ENCODE data around the gene UGDH.

Gene UGDH

DNA sequence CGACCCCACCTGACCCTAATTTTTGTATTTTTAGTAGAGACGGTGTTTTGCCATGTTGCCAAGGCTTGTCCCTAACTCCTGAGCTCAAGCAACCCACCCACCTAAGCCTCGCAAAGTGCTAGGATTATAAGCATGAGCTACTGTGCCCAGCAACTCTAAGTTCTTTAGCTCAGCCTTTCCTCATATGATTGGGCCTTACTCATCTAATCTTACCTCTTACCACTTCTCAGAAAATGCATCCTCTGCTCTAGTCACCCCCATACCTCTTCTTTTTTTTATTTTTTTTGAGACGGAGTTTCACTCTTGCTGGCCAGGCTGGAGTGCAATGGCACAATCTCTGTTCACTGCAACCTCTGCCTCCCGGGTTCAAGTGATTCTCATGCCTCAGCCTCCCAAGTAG lies 35.6 kb upstream of the UGDH start:
- no peak overlapping the region for H3K4me2 ChIP-seq (ENCODE audit: low read length, poor library complexity, severe bottlenecking)
- H3K79me1 ChIP-seq (replicated peaks; ENCODE audit: low read length, poor library complexity, severe bottlenecking) = peaks cover 5% of the 10 kb centered on the region
- H3K4me1 ChIP-seq (ENCODE audit: control insufficient read depth, insufficient read depth, low read depth, low read length) = no peaks in the 10 kb centered on the region
- no peak overlapping the region for H4K8ac ChIP-seq (ENCODE audit: low read length)
- H2BK120ac ChIP-seq (ENCODE audit: low read depth, low read length) = no peak overlapping the region
- 95% methylated on average over 5 of the region's 5 CpGs for WGBS
- no peak overlapping the region for H2AFZ ChIP-seq (ENCODE audit: low read depth, low read length)
- no peak overlapping the region for H3K18ac ChIP-seq (ENCODE audit: low read depth in 1 of 2, low read length in 2 of 2)
- no peak overlapping the region for H2BK15ac ChIP-seq (ENCODE audit: low read depth, poor library complexity, severe bottlenecking)
- H3K23ac ChIP-seq (ENCODE audit: low read length in 2 of 2) = no peak overlapping the region
- peaks cover 8 to 44% of the 10 kb centered on the region in 2 experiments for H3K36me3 ChIP-seq (ENCODE audit: control insufficient read depth in 1 of 2, insufficient read depth in 2 of 2, low read depth in 1 of 2, low read length in 2 of 2)
- no peak for DNase-seq
- H3K27me3 ChIP-seq (ENCODE audit: control insufficient read depth in 1 of 2, insufficient read depth in 1 of 2, low read length in 2 of 2) = no peaks in the 10 kb centered on the region
- H3K14ac ChIP-seq (ENCODE audit: low read length in 2 of 2) = no peak overlapping the region
- no peak overlapping the region for H2BK12ac ChIP-seq (ENCODE audit: low read length in 2 of 2)
- H3K4me3 ChIP-seq (ENCODE audit: insufficient read depth in 1 of 2, low read depth in 1 of 2, low read length in 2 of 2) = no peak overlapping the region
- H3K9me3 ChIP-seq (ENCODE audit: control insufficient read depth, low read length) = no peaks in the 10 kb centered on the region
- H2AK5ac ChIP-seq (ENCODE audit: low read length, severe bottlenecking) = no peak overlapping the region
- H3K4ac ChIP-seq (ENCODE audit: low read depth in 1 of 2, low read length in 2 of 2) = no peak overlapping the region
- no peak overlapping the region for H2BK5ac ChIP-seq (ENCODE audit: low read depth, low read length, poor library complexity, severe bottlenecking)
- H4K91ac ChIP-seq (ENCODE audit: low read length) = no peak overlapping the region
- H3K9ac ChIP-seq (ENCODE audit: low read length) = no peak overlapping the region
- no peak overlapping the region for H3K27ac ChIP-seq (ENCODE audit: low read length, poor library complexity, severe bottlenecking)

DNA sequence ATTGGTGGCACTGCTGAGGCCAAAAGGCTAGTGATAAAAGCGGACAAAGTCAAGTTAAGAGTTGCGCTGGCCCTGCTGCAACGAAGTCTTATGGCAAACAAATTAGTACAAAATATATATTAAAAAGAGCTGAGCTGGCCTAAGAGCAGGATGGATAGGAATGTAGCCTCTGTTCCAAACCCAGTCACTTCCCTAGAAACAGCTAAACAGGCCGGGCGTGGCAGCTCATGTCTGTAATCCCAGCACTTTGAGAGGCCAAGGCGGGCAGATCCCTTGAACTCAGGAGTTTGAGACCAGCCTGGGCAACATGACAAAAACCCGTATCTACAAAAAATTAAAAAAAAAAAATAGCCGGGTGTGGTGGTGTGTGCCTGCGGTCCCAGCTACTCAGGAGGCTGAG lies 32.4 kb upstream of the UGDH start:
- Histone ChIP-seq H3K14ac (ENCODE audit: low read length in 2 of 2) (no peak overlapping the region), H2BK12ac (ENCODE audit: low read length in 2 of 2) (no peak overlapping the region), H2AFZ (ENCODE audit: low read depth, low read length) (no peak overlapping the region), H4K8ac (ENCODE audit: low read length) (no peak overlapping the region), H2BK15ac (ENCODE audit: low read depth, poor library complexity, severe bottlenecking) (no peak overlapping the region), H3K4ac (ENCODE audit: low read depth in 1 of 2, low read length in 2 of 2) (no peak overlapping the region), H3K9me3 (ENCODE audit: control insufficient read depth, low read length) (no peaks in the 10 kb centered on the region), H3K4me2 (ENCODE audit: low read length, poor library complexity, severe bottlenecking) (no peak overlapping the region), H3K36me3 (ENCODE audit: control insufficient read depth in 1 of 2, insufficient read depth in 2 of 2, low read depth in 1 of 2, low read length in 2 of 2) (peaks cover 4 to 55% of the 10 kb centered on the region in 2 experiments), H2BK5ac (ENCODE audit: low read depth, low read length, poor library complexity, severe bottlenecking) (no peak overlapping the region), H3K9ac (ENCODE audit: low read length) (no peak overlapping the region), H3K4me3 (ENCODE audit: insufficient read depth in 1 of 2, low read depth in 1 of 2, low read length in 2 of 2) (no peak overlapping the region), H2AK5ac (ENCODE audit: low read length, severe bottlenecking) (no peak overlapping the region), H3K27ac (ENCODE audit: low read length, poor library complexity, severe bottlenecking) (no peak overlapping the region), H3K4me1 (ENCODE audit: control insufficient read depth, insufficient read depth, low read depth, low read length) (no peaks in the 10 kb centered on the region), H4K91ac (ENCODE audit: low read length) (no peak overlapping the region), H3K79me1 (replicated peaks; ENCODE audit: low read length, poor library complexity, severe bottlenecking) (peaks cover 5% of the 10 kb centered on the region), H2BK120ac (ENCODE audit: low read depth, low read length) (peak overlapping the region; percentile 34), H3K18ac (ENCODE audit: low read depth in 1 of 2, low read length in 2 of 2) (peak overlapping the region in 1 of 2 experiments; percentile 54), H3K23ac (ENCODE audit: low read length in 2 of 2) (no peak overlapping the region), H3K27me3 (ENCODE audit: control insufficient read depth in 1 of 2, insufficient read depth in 1 of 2, low read length in 2 of 2) (no peaks in the 10 kb centered on the region)
- 98% methylated on average over 5 of the region's 9 CpGs for WGBS
- no peak for DNase-seq

DNA sequence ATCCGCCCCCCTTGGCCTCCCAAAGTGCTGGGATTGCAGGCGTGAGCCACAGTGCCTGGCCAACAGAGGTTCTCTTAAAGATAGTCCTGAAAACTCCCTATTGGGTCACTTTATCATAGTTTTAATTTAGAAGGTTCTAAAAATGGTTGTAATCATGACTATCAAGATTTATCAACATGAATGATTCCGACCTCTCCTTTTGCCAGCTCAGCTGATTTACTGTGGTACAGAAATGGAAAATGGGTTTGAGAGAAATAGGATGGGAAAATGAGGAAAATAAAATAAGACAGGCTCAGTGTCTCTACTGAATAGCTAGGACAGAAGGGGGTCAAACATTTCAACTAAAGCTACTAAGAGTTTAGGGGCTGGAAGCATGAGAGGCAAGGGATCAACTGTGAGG lies 28.2 kb upstream of the UGDH start:
- Histone ChIP-seq H2AK5ac (ENCODE audit: low read length, severe bottlenecking) (no peak overlapping the region), H3K4me3 (ENCODE audit: insufficient read depth in 1 of 2, low read depth in 1 of 2, low read length in 2 of 2) (no peak overlapping the region), H3K36me3 (ENCODE audit: control insufficient read depth in 1 of 2, insufficient read depth in 2 of 2, low read depth in 1 of 2, low read length in 2 of 2) (peaks cover 7 to 71% of the 10 kb centered on the region in 2 experiments), H2BK15ac (ENCODE audit: low read depth, poor library complexity, severe bottlenecking) (no peak overlapping the region), H2BK5ac (ENCODE audit: low read depth, low read length, poor library complexity, severe bottlenecking) (no peak overlapping the region), H3K9ac (ENCODE audit: low read length) (no peak overlapping the region), H3K23ac (ENCODE audit: low read length in 2 of 2) (no peak overlapping the region), H4K91ac (ENCODE audit: low read length) (no peak overlapping the region), H3K27me3 (ENCODE audit: control insufficient read depth in 1 of 2, insufficient read depth in 1 of 2, low read length in 2 of 2) (no peaks in the 10 kb centered on the region), H3K27ac (ENCODE audit: low read length, poor library complexity, severe bottlenecking) (no peak overlapping the region), H2BK120ac (ENCODE audit: low read depth, low read length) (no peak overlapping the region), H3K4me1 (ENCODE audit: control insufficient read depth, insufficient read depth, low read depth, low read length) (no peaks in the 10 kb centered on the region), H3K4ac (ENCODE audit: low read depth in 1 of 2, low read length in 2 of 2) (no peak overlapping the region), H3K9me3 (ENCODE audit: control insufficient read depth, low read length) (no peaks in the 10 kb centered on the region), H3K4me2 (ENCODE audit: low read length, poor library complexity, severe bottlenecking) (no peak overlapping the region), H4K8ac (ENCODE audit: low read length) (no peak overlapping the region), H2BK12ac (ENCODE audit: low read length in 2 of 2) (no peak overlapping the region), H2AFZ (ENCODE audit: low read depth, low read length) (no peak overlapping the region), H3K14ac (ENCODE audit: low read length in 2 of 2) (no peak overlapping the region), H3K79me1 (replicated peaks; ENCODE audit: low read length, poor library complexity, severe bottlenecking) (peaks cover 4% of the 10 kb centered on the region), H3K18ac (ENCODE audit: low read depth in 1 of 2, low read length in 2 of 2) (no peak overlapping the region)
- no peak for DNase-seq
- WGBS = 99% methylated on average over 3 of the region's 3 CpGs

DNA sequence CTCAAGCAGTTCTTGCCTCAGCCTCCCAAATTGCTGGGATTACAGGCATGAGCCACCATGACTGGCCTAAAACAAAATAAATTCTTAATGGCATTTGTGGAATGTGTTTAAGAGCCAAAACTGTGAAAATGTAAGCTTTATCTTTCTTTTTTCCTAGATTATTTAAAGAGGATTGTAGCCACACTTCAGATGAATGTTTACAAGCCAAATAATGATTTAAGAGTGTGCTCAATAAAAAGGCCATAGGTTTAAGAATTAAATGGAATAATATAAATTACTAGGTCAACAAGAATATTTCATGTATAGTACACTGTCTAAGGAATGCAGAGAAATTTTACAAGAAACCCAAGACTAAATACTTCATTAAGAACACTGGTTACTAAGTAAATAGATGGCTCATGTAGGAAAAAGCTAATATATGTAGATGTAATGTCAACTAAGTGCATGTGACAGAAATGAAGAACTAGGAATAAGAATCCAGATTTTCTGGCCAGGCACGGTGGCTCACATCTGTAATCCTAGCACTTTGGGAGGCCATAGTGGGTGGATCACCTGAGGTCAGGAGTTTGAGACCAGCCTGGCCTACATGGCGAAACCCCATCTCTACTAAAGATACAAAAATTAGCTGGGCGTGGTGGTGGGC lies 21.3 kb upstream of the UGDH start:
- Histone ChIP-seq H3K23ac (ENCODE audit: low read length in 2 of 2) (no peak overlapping the region), H2BK12ac (ENCODE audit: low read length in 2 of 2) (no peak overlapping the region), H3K18ac (ENCODE audit: low read depth in 1 of 2, low read length in 2 of 2) (no peak overlapping the region), H4K8ac (ENCODE audit: low read length) (no peak overlapping the region), H2AK5ac (ENCODE audit: low read length, severe bottlenecking) (no peak overlapping the region), H3K9ac (ENCODE audit: low read length) (no peak overlapping the region), H3K27ac (ENCODE audit: low read length, poor library complexity, severe bottlenecking) (no peak overlapping the region), H2BK5ac (ENCODE audit: low read depth, low read length, poor library complexity, severe bottlenecking) (no peak overlapping the region), H2BK15ac (ENCODE audit: low read depth, poor library complexity, severe bottlenecking) (no peak overlapping the region), H3K79me1 (replicated peaks; ENCODE audit: low read length, poor library complexity, severe bottlenecking) (no peaks in the 10 kb centered on the region), H2AFZ (ENCODE audit: low read depth, low read length) (no peak overlapping the region), H2BK120ac (ENCODE audit: low read depth, low read length) (no peak overlapping the region), H3K36me3 (ENCODE audit: control insufficient read depth in 1 of 2, insufficient read depth in 2 of 2, low read depth in 1 of 2, low read length in 2 of 2) (peaks cover 0 to 49% of the 10 kb centered on the region in 2 experiments), H4K91ac (ENCODE audit: low read length) (peak overlapping the region; percentile 27), H3K4me2 (ENCODE audit: low read length, poor library complexity, severe bottlenecking) (no peak overlapping the region), H3K14ac (ENCODE audit: low read length in 2 of 2) (no peak overlapping the region), H3K4me3 (ENCODE audit: insufficient read depth in 1 of 2, low read depth in 1 of 2, low read length in 2 of 2) (no peak overlapping the region), H3K4me1 (ENCODE audit: control insufficient read depth, insufficient read depth, low read depth, low read length) (peaks cover 5% of the 10 kb centered on the region), H3K9me3 (ENCODE audit: control insufficient read depth, low read length) (no peaks in the 10 kb centered on the region), H3K4ac (ENCODE audit: low read depth in 1 of 2, low read length in 2 of 2) (no peak overlapping the region), H3K27me3 (ENCODE audit: control insufficient read depth in 1 of 2, insufficient read depth in 1 of 2, low read length in 2 of 2) (no peaks in the 10 kb centered on the region)
- peak; percentile 29 for DNase-seq
- 95% methylated on average over 3 of the region's 3 CpGs for WGBS

All from mesenchymal stem cell (in vitro differentiated cells and primary cell).